H1 (cell line): Measurements from ENCODE around the gene SOCS7. TPM values are rescaled to one million over a fixed set of nuclear protein-coding genes. Genes with fewer than 3 reads are reported as not detected.

Experiments used
- CTCF ChIA-PET: fragments of 300-600 bp; sonication (Branson Sonifier 250); formaldehyde crosslinking; loops from one replicate; lab custom pipeline; 2021; ENCODE audit not compliant: partially characterized antibody; lab: Charles Lee
- POLR2A ChIA-PET: fragments of 300-600 bp; sonication (Branson Sonifier 250); formaldehyde crosslinking; loops from one replicate; lab custom pipeline; 2021; ENCODE audit warnings: inconsistent platforms; ENCODE audit not compliant: partially characterized antibody; lab: Charles Lee
- DNase-seq, 2 experiments: peaks; one replicate each; pipeline versions ENCODE4 v3.0.0 to v3.0.0-alpha.2; 2010 to 2022; ENCODE audit warnings: low spot score in 2 of 2, low read depth in 1 of 2, mixed read lengths in 1 of 2
- FAIRE-seq: peaks from 2 replicates; lab custom pipeline; 2011; peaks lifted over from hg19 to GRCh38; lab: Jason Lieb, UNC
- H2AFZ ChIP-seq: 2 replicates; pipeline ENCODE4 v1.8.1; 2012; ENCODE audit warnings: low read length, inconsistent platforms
- H2AK5ac ChIP-seq: 2 replicates; pipeline ENCODE4 v1.6.1; 2013; ENCODE audit warnings: low read depth, low read length
- H2BK120ac ChIP-seq: replicated peaks from 2 replicates; pipeline ENCODE3; 2013; ENCODE audit warnings: low read depth, low read length, inconsistent platforms
- H2BK12ac ChIP-seq: 2 replicates; pipeline ENCODE4 v1.6.1; 2013; ENCODE audit warnings: low read depth, low read length
- H2BK15ac ChIP-seq: 2 replicates; pipeline ENCODE4 v1.6.1; 2013; ENCODE audit warnings: low read length
- H2BK20ac ChIP-seq: 2 replicates; pipeline ENCODE4 v1.6.1; 2013; ENCODE audit warnings: low read length
- H2BK5ac ChIP-seq: 2 replicates; pipeline ENCODE4 v1.6.1; 2013; ENCODE audit warnings: low read depth, low read length
- H3K14ac ChIP-seq: 2 replicates; pipeline ENCODE4 v1.6.1; 2013; ENCODE audit warnings: inconsistent platforms; ENCODE audit not compliant: insufficient read length
- H3K18ac ChIP-seq: 2 replicates; pipeline ENCODE4 v1.6.1; 2013; ENCODE audit warnings: low read length; ENCODE audit errors: extremely low read depth
- H3K23ac ChIP-seq: 2 replicates; pipeline ENCODE4 v1.6.1; 2013; ENCODE audit warnings: inconsistent platforms; ENCODE audit not compliant: insufficient read length
- H3K23me2 ChIP-seq: 2 replicates; pipeline ENCODE4 v1.6.1; 2013; ENCODE audit warnings: low read depth, low read length
- H3K27ac ChIP-seq: 2 replicates; pipeline ENCODE4 v1.6.1; 2011; ENCODE audit warnings: low read depth, low read length, inconsistent platforms
- H3K27me3 ChIP-seq, 4 experiments: replicated peaks in 1 of 4; 1 replicate in 1 of 4; 2 replicates in 3 of 4; pipeline versions ENCODE4 v1.6.1 to v1.8.1; 2011 to 2013; ENCODE audit warnings: low read length in 3 of 4, mild to moderate bottlenecking in 3 of 4, inconsistent platforms in 2 of 4, mixed read lengths in 2 of 4, moderate library complexity in 1 of 4; ENCODE audit not compliant: control insufficient read depth in 3 of 4, insufficient read depth in 3 of 4; ENCODE audit errors: extremely low read depth in 1 of 4
- H3K36me3 ChIP-seq, 4 experiments: 2 replicates each; pipeline versions ENCODE4 v1.6.1 to v1.8.1; 2011 to 2013; ENCODE audit warnings: mild to moderate bottlenecking in 4 of 4, low read length in 3 of 4, moderate library complexity in 2 of 4, control low read depth in 1 of 4, inconsistent platforms in 1 of 4; ENCODE audit not compliant: insufficient read depth in 4 of 4, control insufficient read depth in 2 of 4
- H3K4ac ChIP-seq: replicated peaks from 2 replicates; pipeline ENCODE3; 2013; ENCODE audit warnings: low read length, low read depth, mixed read lengths, inconsistent platforms; ENCODE audit not compliant: insufficient read length
- H3K4me1 ChIP-seq, 4 experiments: replicated peaks in 1 of 4; 1 replicate in 1 of 4; 2 replicates in 3 of 4; pipeline versions ENCODE4 v1.6.1 to v1.8.1; 2011 to 2013; ENCODE audit warnings: low read length in 3 of 4, inconsistent platforms in 2 of 4, mixed read lengths in 1 of 4; ENCODE audit not compliant: insufficient read depth in 4 of 4, control insufficient read depth in 3 of 4
- H3K4me2 ChIP-seq, 2 experiments: 2 replicates each; pipeline versions ENCODE4 v1.6.1 to v1.8.1; 2011 to 2013; ENCODE audit warnings: low read depth in 2 of 2, low read length in 2 of 2, control low read depth in 1 of 2, inconsistent platforms in 1 of 2, mild to moderate bottlenecking in 1 of 2; ENCODE audit not compliant: insufficient read depth in 1 of 2
- H3K4me3 ChIP-seq, 4 experiments: fragments of 200-600, 300-600 bp in 1 of 4; sonication (generic), shearing (Covaris generic), sonication (Bioruptor Twin) in 1 of 4; 2 replicates each; pipeline versions ENCODE4 v1.5.1 to v1.8.1; 2011 to 2016; ENCODE audit warnings: low read length in 4 of 4, low read depth in 3 of 4, control low read depth in 2 of 4, inconsistent platforms in 2 of 4, mild to moderate bottlenecking in 2 of 4, mixed read lengths in 1 of 4, moderate library complexity in 1 of 4; ENCODE audit not compliant: insufficient read depth in 2 of 4; ENCODE audit errors: extremely low read depth in 1 of 4
- H3K56ac ChIP-seq: replicated peaks from 2 replicates; pipeline ENCODE3; 2013; ENCODE audit warnings: low read depth, mild to moderate bottlenecking, mixed read lengths, low read length, inconsistent platforms; ENCODE audit not compliant: insufficient read length
- H3K79me1 ChIP-seq: 2 replicates; pipeline ENCODE4 v1.6.1; 2013; ENCODE audit warnings: low read depth, low read length, control low read depth
- H3K79me2 ChIP-seq, 2 experiments: 2 replicates each; pipeline versions ENCODE4 v1.6.1 to v1.8.1; 2012 to 2013; ENCODE audit warnings: low read length in 2 of 2, mild to moderate bottlenecking in 2 of 2, inconsistent platforms in 1 of 2; ENCODE audit not compliant: insufficient read depth in 2 of 2, control insufficient read depth in 1 of 2
- H3K9ac ChIP-seq, 4 experiments: replicated peaks in 1 of 4; 1 replicate in 1 of 4; 2 replicates in 3 of 4; pipeline versions ENCODE4 v1.6.1 to v1.8.1; 2011 to 2013; ENCODE audit warnings: low read depth in 3 of 4, low read length in 3 of 4, control low read depth in 2 of 4, mild to moderate bottlenecking in 2 of 4, moderate library complexity in 2 of 4, inconsistent platforms in 1 of 4; ENCODE audit errors: extremely low read depth in 1 of 4
- H3K9me3 ChIP-seq, 2 experiments: 2 replicates each; pipeline versions ENCODE4 v1.6.1 to v1.8.1; 2012 to 2013; ENCODE audit warnings: mild to moderate bottlenecking in 2 of 2, moderate library complexity in 2 of 2, control low read depth in 1 of 2, inconsistent platforms in 1 of 2, low read depth in 1 of 2, low read length in 1 of 2, mixed read lengths in 1 of 2; ENCODE audit not compliant: insufficient read depth in 2 of 2
- H4K20me1 ChIP-seq, 2 experiments: replicated peaks in 1 of 2; 2 replicates each; pipeline versions ENCODE3 to v1.8.1; 2011 to 2013; ENCODE audit warnings: inconsistent platforms in 2 of 2, low read length in 2 of 2, mild to moderate bottlenecking in 1 of 2; ENCODE audit not compliant: insufficient read depth in 2 of 2, control insufficient read depth in 1 of 2
- H4K5ac ChIP-seq: 2 replicates; pipeline ENCODE4 v1.6.1; 2013; ENCODE audit warnings: low read length, low read depth, mixed read lengths, inconsistent platforms; ENCODE audit not compliant: insufficient read length
- H4K8ac ChIP-seq: 2 replicates; pipeline ENCODE4 v1.8.0; 2013; ENCODE audit warnings: mild to moderate bottlenecking, moderate library complexity, low read length, inconsistent platforms; ENCODE audit not compliant: insufficient read depth; ENCODE audit errors: extremely low read depth
- H4K91ac ChIP-seq: replicated peaks from 2 replicates; pipeline ENCODE3; 2013; ENCODE audit warnings: low read length, mixed read lengths, inconsistent platforms; ENCODE audit not compliant: insufficient read length
- CBX5 ChIP-seq: fragments of 300-800, 300-1000 bp; sonication (generic); IDR thresholded peaks from 2 replicates; pipeline ENCODE4 v1.7.1; 2016; ENCODE audit warnings: antibody characterized with exemption, low read length, low read depth
- POLR2AphosphoS5 ChIP-seq: IDR thresholded peaks from 2 replicates; pipeline ENCODE4 v1.6.1; 2011; ENCODE audit warnings: low read depth, low read length
- SIX5 ChIP-seq: IDR thresholded peaks from 2 replicates; pipeline ENCODE4 v1.6.1; 2011; ENCODE audit warnings: mild to moderate bottlenecking, low read depth, low read length
- WGBS, 2 experiments: shearing (Covaris generic) in 1 of 2; methylation state at CpG; one replicate each; pipeline versions ENCODE4 v1.1.6 to v1.1.7; 2013 to 2015; ENCODE audit warnings: low lambda C conversion rate in 2 of 2, mixed read lengths in 2 of 2, inconsistent platforms in 1 of 2, low coverage in 1 of 2, missing lambda C conversion rate in 1 of 2; ENCODE audit not compliant: insufficient replicate concordance in 2 of 2, insufficient coverage in 1 of 2, insufficient read length in 1 of 2; ENCODE audit errors: extremely low coverage in 1 of 2, missing lambda C conversion rate in 1 of 2; 5-methylcytosine and 5-hydroxymethylcytosine counted together
- polyA plus RNA-seq, 7 experiments: library from polyadenylated mRNA; depleted of rRNA in 3 of 7; stranded (reverse) in 5 of 7; unstranded in 2 of 7; fragments of >200 nt in 5 of 7; fragments of 200-250 nt in 2 of 7; gene quantifications; 1 replicate in 5 of 7; 2 replicates in 1 of 7; 4 replicates in 1 of 7; pipeline versions ENCODE4 v1.2.1 to v1.2.3, GENCODE V29; 2011 to 2013; ENCODE audit warnings: missing spikeins in 2 of 7, mixed read lengths in 2 of 7
- total RNA-seq: library from RNA; stranded (reverse); fragmentation: NEBNext Ultra II Directional; extraction: Animal tissue kit (Norgen Biotek cat#: 25700); gene quantifications from 2 replicates; pipeline ENCODE4 v1.2.1, GENCODE V29; 2021

Gene SOCS7
- total and polyA plus RNA-seq, 2 of the 8 experiments (the other 6 are each of a cell fraction or from before 2014, with no cell fraction given), result 13.5 to 26.9 TPM

DNA sequence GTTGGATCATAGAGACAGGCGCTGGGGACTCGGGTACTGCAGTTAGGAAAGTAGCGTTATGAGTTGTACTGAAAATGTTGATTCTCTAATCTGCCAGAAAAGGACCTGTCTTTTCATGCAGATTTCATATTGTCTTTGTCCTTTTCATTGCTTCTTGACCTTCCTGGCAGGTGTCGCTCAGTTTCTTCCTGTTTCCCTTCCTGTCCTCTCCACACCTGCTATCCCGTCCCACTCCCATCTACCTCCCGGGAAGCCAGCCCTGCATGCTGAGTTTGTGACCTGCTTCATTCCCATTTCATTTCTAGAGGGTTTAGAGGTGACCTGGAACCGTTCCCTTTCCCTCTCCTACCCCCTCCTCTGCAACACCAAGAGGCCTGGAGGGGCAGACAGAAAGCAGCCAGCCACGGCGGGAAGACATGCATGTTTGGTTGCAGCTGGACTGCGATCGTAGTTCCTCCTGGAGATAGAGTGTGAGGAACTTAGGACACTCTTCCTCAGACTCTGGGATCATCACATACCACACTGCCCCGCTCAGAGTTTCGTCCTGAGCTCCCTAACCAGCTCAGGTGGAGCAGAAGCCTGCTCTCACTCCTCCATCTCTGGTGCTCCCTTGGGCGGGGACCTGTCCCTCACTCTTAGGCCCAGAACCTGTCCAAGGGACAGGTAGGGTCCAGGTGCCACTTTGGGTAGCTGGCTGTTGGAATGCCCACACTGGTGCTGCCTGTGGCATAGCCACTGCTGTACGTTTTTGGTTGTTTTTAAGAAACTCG is 52.7 kb downstream of the SOCS7 start:
- CTCF ChIA-PET, result interaction anchor here (0.6 to 6.4 kb wide), 18 partner anchors 7 to 1428 kb away, joined by 3 to 45 read pairs (median 5); no protein-coding TSS in a partner anchor
- peak; percentile 57 for TF ChIP-seq POLR2AphosphoS5
- TF ChIP-seq CBX5, result no peak
- no peak for TF ChIP-seq SIX5

More for the DNA sequence above, 52.7 kb downstream of the SOCS7 start:
- Histone ChIP-seq H3K4me1 (peaks cover 13 to 27% (median 19%) of the 10 kb centered on the region in 4 experiments), H4K20me1 (no peaks in the 10 kb centered on the region), H3K9ac (0 out of 7 replicates have a peak overlapping the region, but pooled peaks of 1 of the 4 experiments have one; percentile 8), H4K5ac (no peak overlapping the region), H3K79me2 (no peaks in the 10 kb centered on the region), H2BK15ac (no peak overlapping the region), H3K79me1 (no peaks in the 10 kb centered on the region), H3K27me3 (no peaks in the 10 kb centered on the region), H4K91ac (peak overlapping the region; percentile 23), H3K4me3 (peak overlapping the region in 1 of 4 experiments; percentile 23; a peak in 1 of 8 replicates), H3K23me2 (no peaks in the 10 kb centered on the region), H2AK5ac (no peak overlapping the region), H2BK20ac (no peak overlapping the region), H3K14ac (no peak overlapping the region), H3K23ac (no peak overlapping the region), H2BK12ac (peak overlapping the region; percentile 19; the same call in 1 of the 2 replicates), H3K27ac (no peak overlapping the region), H3K36me3 (peaks cover 0 to 21% (median 7%) of the 10 kb centered on the region in 4 experiments; a peak in 4 of 8 replicates), H2BK120ac (no peak overlapping the region), H3K4me2 (peak overlapping the region; percentile 50 to 60), H3K56ac (no peak overlapping the region), H4K8ac (no peak overlapping the region), H3K4ac (no peak overlapping the region), H2AFZ (no peak overlapping the region), H3K18ac (0 out of 2 replicates have a peak overlapping the region, but pooled peaks have one; percentile 24), H3K9me3 (no peaks in the 10 kb centered on the region), H2BK5ac (peak overlapping the region; percentile 48; the same call in 1 of the 2 replicates)
- FAIRE-seq (no peak), DNase-seq (peak in 1 of 2 experiments; percentile 54)
- POLR2A ChIA-PET, result interaction anchor here (0.7 to 8.2 kb wide), 14 partner anchors 9 to 60 kb away, joined by 3 to 77 read pairs (median 4); no protein-coding TSS in a partner anchor
- 52% methylated on average over 15 of the region's 16 CpGs; no CpG with 5 or more reads in 1 of the 2 experiments for WGBS, 2 experiments
